ENCODE data around the gene SLC26A11.

DNA sequence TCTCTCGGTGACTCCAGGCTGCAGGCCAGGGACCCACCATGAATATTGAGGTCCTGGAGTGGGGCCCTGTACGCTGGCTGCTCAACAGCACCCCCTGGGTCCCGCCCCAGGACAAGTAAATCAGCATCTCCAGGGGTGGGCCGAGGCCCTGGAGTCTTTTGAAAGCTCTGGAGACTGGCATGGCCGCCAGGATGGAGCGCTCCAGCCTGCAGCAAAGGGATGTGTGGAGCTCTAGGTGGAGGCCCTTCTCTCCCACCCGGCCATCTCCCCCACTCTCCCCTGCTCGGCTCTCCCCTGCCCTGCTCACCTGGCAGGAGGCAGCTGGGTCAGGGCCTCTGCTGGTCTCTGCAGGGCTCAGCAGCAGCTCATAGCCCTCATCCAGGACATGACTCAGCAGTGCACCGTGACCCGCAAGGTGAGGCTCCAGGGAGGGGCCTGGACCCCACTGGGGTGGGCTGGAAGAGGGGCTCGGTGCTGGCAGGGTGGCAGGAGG, 16.7 kb upstream of the SLC26A11 start:
- no peak for TF ChIP-seq CENPT (CRISPR knock-in tag; IDR thresholded peaks at IDR 0.05; ENCODE audit: low read depth)
- TF ChIP-seq, protein P1, sequence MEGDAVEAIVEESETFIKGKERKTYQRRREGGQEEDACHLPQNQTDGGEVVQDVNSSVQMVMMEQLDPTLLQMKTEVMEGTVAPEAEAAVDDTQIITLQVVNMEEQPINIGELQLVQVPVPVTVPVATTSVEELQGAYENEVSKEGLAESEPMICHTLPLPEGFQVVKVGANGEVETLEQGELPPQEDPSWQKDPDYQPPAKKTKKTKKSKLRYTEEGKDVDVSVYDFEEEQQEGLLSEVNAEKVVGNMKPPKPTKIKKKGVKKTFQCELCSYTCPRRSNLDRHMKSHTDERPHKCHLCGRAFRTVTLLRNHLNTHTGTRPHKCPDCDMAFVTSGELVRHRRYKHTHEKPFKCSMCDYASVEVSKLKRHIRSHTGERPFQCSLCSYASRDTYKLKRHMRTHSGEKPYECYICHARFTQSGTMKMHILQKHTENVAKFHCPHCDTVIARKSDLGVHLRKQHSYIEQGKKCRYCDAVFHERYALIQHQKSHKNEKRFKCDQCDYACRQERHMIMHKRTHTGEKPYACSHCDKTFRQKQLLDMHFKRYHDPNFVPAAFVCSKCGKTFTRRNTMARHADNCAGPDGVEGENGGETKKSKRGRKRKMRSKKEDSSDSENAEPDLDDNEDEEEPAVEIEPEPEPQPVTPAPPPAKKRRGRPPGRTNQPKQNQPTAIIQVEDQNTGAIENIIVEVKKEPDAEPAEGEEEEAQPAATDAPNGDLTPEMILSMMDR (CRISPR knock-in tag; IDR thresholded peaks at IDR 0.05) = no peak; the same call in 1 of the 2 replicates

Data from HepG2 (cell line).